HG02571 (cell line): Measurements from ENCODE around the gene YPEL4.

Source experiments
- ATAC-seq: cut with Tn5 transposase; IDR thresholded peaks from one replicate; pipeline ENCODE4 v1.9.1; 2021; ENCODE audit warnings: mild to moderate bottlenecking, moderate library complexity; ENCODE audit not compliant: unreplicated experiment

YPEL4 gene

GRCh38 chr11:57651408-57651807 is 1.7 kb upstream of the YPEL4 start:
- ATAC-seq, result no peak

GRCh38 chr11:57650739-57651090 is 1.0 kb upstream of the YPEL4 start:
- no peak for ATAC-seq

- ATAC-seq, result no peak
These were observed 644 bp downstream of the YPEL4 start for GRCh38 chr11:57648801-57649735.

- no peak for ATAC-seq
These were observed 1.5 kb downstream of the YPEL4 start for GRCh38 chr11:57647960-57648800.

GRCh38 chr11:57647372-57647771 is 2.3 kb downstream of the YPEL4 start:
- ATAC-seq, result no peak

- no peak for ATAC-seq
These were observed 2.9 kb downstream of the YPEL4 start for GRCh38 chr11:57646799-57647303.

GRCh38 chr11:57646194-57646798 is 3.4 kb downstream of the YPEL4 start:
- no peak for ATAC-seq

GRCh38 chr11:57645689-57646085 is 4.0 kb downstream of the YPEL4 start:
- ATAC-seq, result no peak

- ATAC-seq, result peak; percentile 50
These were observed 4.7 kb downstream of the YPEL4 start for GRCh38 chr11:57644748-57645688.

- ATAC-seq, result no peak
These were observed 5.9 kb downstream of the YPEL4 start for GRCh38 chr11:57643802-57644201.

- ATAC-seq, result no peak
These were observed 8.5 kb downstream of the YPEL4 start for GRCh38 chr11:57641011-57641807.

GRCh38 chr11:57640068-57640800 is 9.5 kb downstream of the YPEL4 start:
- ATAC-seq, result no peak

GRCh38 chr11:57639321-57640067 is 10.2 kb downstream of the YPEL4 start:
- ATAC-seq, result no peak

- no peak for ATAC-seq
These were observed 10.8 kb downstream of the YPEL4 start for GRCh38 chr11:57638811-57639320.

- ATAC-seq, result no peak
These were observed 11.5 kb downstream of the YPEL4 start for GRCh38 chr11:57638005-57638781.

GRCh38 chr11:57637626-57638004 is 12.1 kb downstream of the YPEL4 start:
- no peak for ATAC-seq

- ATAC-seq, result no peak
These were observed 14.5 kb downstream of the YPEL4 start for GRCh38 chr11:57635246-57635645.
